ENCODE data around the gene ATAD3B.
A peak's percentile ranks its signal among the peaks of the same experiment; 100 is the strongest.
"Not testable (repeated sequence)": the region's sequence is repeated elsewhere in the genome, so short reads cannot be mapped to it uniquely, and the experiment has no call there.

Gene ATAD3B

GRCh38 chr1:1505366-1505798, 33.8 kb downstream of the ATAD3B start:
- no CpG with 5 or more reads among the region's 22 CpGs for WGBS, 2 experiments (ENCODE audit: insufficient coverage in 2 of 2)
- H3K27ac ChIP-seq (ENCODE audit: low read depth, low read length, severe bottlenecking) = peak overlapping the region; percentile 36
- not testable (repeated sequence) for H3K4me3 ChIP-seq (ENCODE audit: extremely low read depth, insufficient read depth, low read length, poor library complexity, severe bottlenecking); H3K9me3 ChIP-seq (ENCODE audit: control insufficient read depth, low read length); H3K4me1 ChIP-seq (ENCODE audit: control insufficient read depth, insufficient read depth, low read length, poor library complexity, severe bottlenecking); H3K36me3 ChIP-seq (ENCODE audit: control insufficient read depth, insufficient read depth, low read length)

- not testable (repeated sequence) for H3K27ac ChIP-seq (ENCODE audit: low read depth, low read length, severe bottlenecking); H3K9me3 ChIP-seq (ENCODE audit: control insufficient read depth, low read length); H3K4me1 ChIP-seq (ENCODE audit: control insufficient read depth, insufficient read depth, low read length, poor library complexity, severe bottlenecking); H3K36me3 ChIP-seq (ENCODE audit: control insufficient read depth, insufficient read depth, low read length); H3K4me3 ChIP-seq (ENCODE audit: extremely low read depth, insufficient read depth, low read length, poor library complexity, severe bottlenecking)
- WGBS, 2 experiments (ENCODE audit: insufficient coverage in 2 of 2) = 88 to 92% methylated on average over 2 to 4 of the region's 5 CpGs
Measured at GRCh38 chr1:1505801-1506200, 34.2 kb downstream of the ATAD3B start.

GRCh38 chr1:1507305-1507704, 35.7 kb downstream of the ATAD3B start:
- H3K4me1 ChIP-seq (ENCODE audit: control insufficient read depth, insufficient read depth, low read length, poor library complexity, severe bottlenecking) = no peaks in the 10 kb centered on the region
- WGBS, 2 experiments (ENCODE audit: insufficient coverage in 2 of 2) = 93 to 95% methylated on average over 4 of the region's 4 CpGs
- no peak overlapping the region for H3K27ac ChIP-seq (ENCODE audit: low read depth, low read length, severe bottlenecking)
- no peak overlapping the region for H3K4me3 ChIP-seq (ENCODE audit: extremely low read depth, insufficient read depth, low read length, poor library complexity, severe bottlenecking)
- no peaks in the 10 kb centered on the region for H3K9me3 ChIP-seq (ENCODE audit: control insufficient read depth, low read length)
- H3K36me3 ChIP-seq (ENCODE audit: control insufficient read depth, insufficient read depth, low read length) = no peaks in the 10 kb centered on the region

GRCh38 chr1:1508775-1509464, 37.4 kb downstream of the ATAD3B start:
- WGBS, 2 experiments (ENCODE audit: insufficient coverage in 2 of 2) = 87 to 100% methylated on average over 7 to 9 of the region's 34 CpGs
- not testable (repeated sequence) for H3K9me3 ChIP-seq (ENCODE audit: control insufficient read depth, low read length); H3K36me3 ChIP-seq (ENCODE audit: control insufficient read depth, insufficient read depth, low read length)

GRCh38 chr1:1509465-1509850, 37.9 kb downstream of the ATAD3B start:
- not testable (repeated sequence) for H3K4me1 ChIP-seq (ENCODE audit: control insufficient read depth, insufficient read depth, low read length, poor library complexity, severe bottlenecking); H3K36me3 ChIP-seq (ENCODE audit: control insufficient read depth, insufficient read depth, low read length); H3K4me3 ChIP-seq (ENCODE audit: extremely low read depth, insufficient read depth, low read length, poor library complexity, severe bottlenecking); H3K27ac ChIP-seq (ENCODE audit: low read depth, low read length, severe bottlenecking); H3K9me3 ChIP-seq (ENCODE audit: control insufficient read depth, low read length)
- WGBS, 2 experiments (ENCODE audit: insufficient coverage in 2 of 2) = 91 to 95% methylated on average over 6 to 9 of the region's 21 CpGs

More at GRCh38 chr1:1508775-1509464, 37.4 kb downstream of the ATAD3B start:
- H3K4me3 ChIP-seq (ENCODE audit: extremely low read depth, insufficient read depth, low read length, poor library complexity, severe bottlenecking); H3K27ac ChIP-seq (ENCODE audit: low read depth, low read length, severe bottlenecking); H3K4me1 ChIP-seq (ENCODE audit: control insufficient read depth, insufficient read depth, low read length, poor library complexity, severe bottlenecking): not testable (repeated sequence)

GRCh38 chr1:1510912-1511532, 39.5 kb downstream of the ATAD3B start:
- Histone ChIP-seq H3K9me3 (ENCODE audit: control insufficient read depth, low read length) (no peaks in the 10 kb centered on the region), H3K4me3 (ENCODE audit: extremely low read depth, insufficient read depth, low read length, poor library complexity, severe bottlenecking) (peak overlapping the region; percentile 73), H3K4me1 (ENCODE audit: control insufficient read depth, insufficient read depth, low read length, poor library complexity, severe bottlenecking) (no peaks in the 10 kb centered on the region), H3K27ac (ENCODE audit: low read depth, low read length, severe bottlenecking) (peak overlapping the region; percentile 92), H3K36me3 (ENCODE audit: control insufficient read depth, insufficient read depth, low read length) (peaks cover 12% of the 10 kb centered on the region)
- WGBS, 2 experiments (ENCODE audit: insufficient coverage in 2 of 2) = 12 to 26% methylated on average over 11 to 13 of the region's 17 CpGs

GRCh38 chr1:1511533-1512285, 40.1 kb downstream of the ATAD3B start, which contains the start of gene ATAD3A:
ATAD3A (plus strand) TSS chr1:1512162; CDS start chr1:1512269, 107 bp downstream.
- H3K4me3 ChIP-seq (ENCODE audit: extremely low read depth, insufficient read depth, low read length, poor library complexity, severe bottlenecking) = peak within 1 kb of the TSS; percentile 73
- H3K4me1 ChIP-seq (ENCODE audit: control insufficient read depth, insufficient read depth, low read length, poor library complexity, severe bottlenecking) = no peaks in the 10 kb centered on the region
- 0 to 1% methylated on average over 56 to 82 of the region's 99 CpGs for WGBS, 2 experiments (ENCODE audit: insufficient coverage in 2 of 2)
- peak within 1 kb of the TSS; percentile 92 for H3K27ac ChIP-seq (ENCODE audit: low read depth, low read length, severe bottlenecking)
- peaks cover 16% of the 10 kb centered on the region for H3K36me3 ChIP-seq (ENCODE audit: control insufficient read depth, insufficient read depth, low read length)
- H3K9me3 ChIP-seq (ENCODE audit: control insufficient read depth, low read length) = no peaks in the 10 kb centered on the region

GRCh38 chr1:1512425-1512824, 40.9 kb downstream of the ATAD3B start:
- not testable (repeated sequence) for H3K4me1 ChIP-seq (ENCODE audit: control insufficient read depth, insufficient read depth, low read length, poor library complexity, severe bottlenecking); H3K27ac ChIP-seq (ENCODE audit: low read depth, low read length, severe bottlenecking); H3K9me3 ChIP-seq (ENCODE audit: control insufficient read depth, low read length)
- H3K4me3 ChIP-seq (ENCODE audit: extremely low read depth, insufficient read depth, low read length, poor library complexity, severe bottlenecking) = peak overlapping the region; percentile 73
- peaks cover 20% of the 10 kb centered on the region for H3K36me3 ChIP-seq (ENCODE audit: control insufficient read depth, insufficient read depth, low read length)
- 0% methylated on average over 11 to 15 of the region's 52 CpGs for WGBS, 2 experiments (ENCODE audit: insufficient coverage in 2 of 2)

GRCh38 chr1:1513675-1514074, 42.1 kb downstream of the ATAD3B start:
- not testable (repeated sequence) for H3K4me1 ChIP-seq (ENCODE audit: control insufficient read depth, insufficient read depth, low read length, poor library complexity, severe bottlenecking); H3K4me3 ChIP-seq (ENCODE audit: extremely low read depth, insufficient read depth, low read length, poor library complexity, severe bottlenecking); H3K9me3 ChIP-seq (ENCODE audit: control insufficient read depth, low read length); H3K27ac ChIP-seq (ENCODE audit: low read depth, low read length, severe bottlenecking)
- WGBS, 2 experiments (ENCODE audit: insufficient coverage in 2 of 2) = 80 to 92% methylated on average over 11 to 12 of the region's 18 CpGs
- H3K36me3 ChIP-seq (ENCODE audit: control insufficient read depth, insufficient read depth, low read length) = peaks cover 31% of the 10 kb centered on the region

GRCh38 chr1:1514376-1514775, 42.8 kb downstream of the ATAD3B start:
- H3K27ac ChIP-seq (ENCODE audit: low read depth, low read length, severe bottlenecking); H3K4me3 ChIP-seq (ENCODE audit: extremely low read depth, insufficient read depth, low read length, poor library complexity, severe bottlenecking); H3K9me3 ChIP-seq (ENCODE audit: control insufficient read depth, low read length); H3K4me1 ChIP-seq (ENCODE audit: control insufficient read depth, insufficient read depth, low read length, poor library complexity, severe bottlenecking): not testable (repeated sequence)
- H3K36me3 ChIP-seq (ENCODE audit: control insufficient read depth, insufficient read depth, low read length) = peaks cover 32% of the 10 kb centered on the region
- 92 to 94% methylated on average over 5 to 9 of the region's 16 CpGs for WGBS, 2 experiments (ENCODE audit: insufficient coverage in 2 of 2)
